HCT116 (cell line): ENCODE measurements around the gene SUPV3L1.

Experiments used
- EGR1 ChIP-seq: IDR thresholded peaks from 2 replicates; pipeline ENCODE4 v1.6.1; 2012; ENCODE audit warnings: low read depth
- FOSL1 ChIP-seq: IDR thresholded peaks from 2 replicates; pipeline ENCODE4 v1.6.1; 2012; ENCODE audit warnings: low read depth

- no peak for TF ChIP-seq EGR1
- no peak for TF ChIP-seq FOSL1
Measured at GRCh38 chr10:69224862-69225657, 45.0 kb downstream of the SUPV3L1 start.
